Measurements from ENCODE around the gene OGFR. TPM values are rescaled to one million over a fixed set of nuclear protein-coding genes. Genes with fewer than 3 reads are reported as not detected.
A peak's percentile ranks its signal among the peaks of the same experiment; 100 is the strongest.

The OGFR gene
- total and polyA plus RNA-seq, 2 experiments from 2014 or later = 9.6 to 50.6 TPM

- H3K36me3 ChIP-seq (ENCODE audit: insufficient read depth) = peaks cover 7% of the 10 kb centered on the region; the same call in 1 of the 2 replicates
- peak overlapping the region; percentile 88 for H3K4me3 Mint-ChIP-seq
- peaks cover 9% of the 10 kb centered on the region; the same call in 1 of the 2 replicates for H3K79me2 ChIP-seq (replicated peaks; ENCODE audit: insufficient read depth)
- no peak overlapping the region for H3K27ac ChIP-seq (ENCODE audit: low read depth)
- peaks cover 9% of the 10 kb centered on the region; the same call in 1 of the 3 replicates for H3K4me1 Mint-ChIP-seq
- H3K9me2 ChIP-seq (ENCODE audit: insufficient read depth) = no peaks in the 10 kb centered on the region
- H2AFZ ChIP-seq = peak overlapping the region; percentile 90
- peaks cover 24% of the 10 kb centered on the region for H3K36me3 Mint-ChIP-seq (ENCODE audit: low read depth)
- ATAC-seq = 0 out of 3 replicates have a peak, but pooled peaks have one; percentile 2
- H3K27ac Mint-ChIP-seq = no peak overlapping the region
- TF ChIP-seq CREB1 (CRISPR knock-in tag; IDR thresholded peaks at IDR 0.05; ENCODE audit: low read depth) (no peak), POLR2AphosphoS5 (IDR thresholded peaks at IDR 0.05; ENCODE audit: low read depth) (no peak), ZNF462 (CRISPR knock-in tag; IDR thresholded peaks at IDR 0.05) (no peak), CTCF (conservative IDR thresholded peaks at IDR 0.05; ENCODE audit: low read depth in 2 of 2) (no peak), ETS1 (IDR thresholded peaks at IDR 0.05) (no peak), NANOG (IDR thresholded peaks at IDR 0.05; ENCODE audit: borderline replicate concordance) (no peak), REST (IDR thresholded peaks at IDR 0.05; ENCODE audit: unreplicated experiment) (no peak), EZH2 (IDR thresholded peaks at IDR 0.05; ENCODE audit: low read depth, unreplicated experiment) (no peak), ZNF114 (CRISPR knock-in tag; IDR thresholded peaks at IDR 0.05) (no peak), EZH2phosphoT487 (IDR thresholded peaks at IDR 0.05; ENCODE audit: unreplicated experiment) (no peak), JUNB (IDR thresholded peaks at IDR 0.05; ENCODE audit: unreplicated experiment) (no peak), ZNF331 (CRISPR knock-in tag; IDR thresholded peaks at IDR 0.05; ENCODE audit: low read depth) (no peak), STAT1 (IDR thresholded peaks at IDR 0.05; ENCODE audit: unreplicated experiment) (no peak)
- peak overlapping the region; percentile 79 for H3K4me2 ChIP-seq
- peak overlapping the region; percentile 76 for H3K4me3 ChIP-seq
- peaks cover 8% of the 10 kb centered on the region; the same call in 1 of the 2 replicates for H3K27me3 ChIP-seq (ENCODE audit: insufficient read depth)
- peaks cover 11% of the 10 kb centered on the region for H4K20me1 ChIP-seq (replicated peaks; ENCODE audit: insufficient read depth)
- peaks cover 12% of the 10 kb centered on the region; the same call in 1 of the 2 replicates for H3F3A ChIP-seq (replicated peaks; ENCODE audit: low read depth)
- H3K4me1 ChIP-seq (ENCODE audit: insufficient read depth) = peaks cover 10% of the 10 kb centered on the region; the same call in 1 of the 2 replicates
- no peaks in the 10 kb centered on the region for H3K9me3 Mint-ChIP-seq
- peaks cover 36% of the 10 kb centered on the region for H3K27me3 Mint-ChIP-seq (ENCODE audit: insufficient read depth, low read depth, poor library complexity)
- DNase-seq (ENCODE audit: low spot score) = no peak
Observed at GRCh38 chr20:62804021-62804626, 511 bp upstream of the OGFR start.

Data from GM23338 (cell line).